Ovary (tissue), 9 donors: ENCODE results near the gene LRRC8E. TPM values are rescaled to one million over a fixed set of nuclear protein-coding genes. Genes with fewer than 3 reads are reported as not detected.

Experiments used
- DNase-seq, 5 donors: peaks; one replicate each; pipeline ENCODE4 v3.0.0-alpha.2; 2019 to 2020
- H3K27ac ChIP-seq, 2 donors: fragments of 200-600 bp; one replicate each; pipeline versions ENCODE4 v1.5.1 to v1.8.0; 2019 to 2022
- H3K27me3 ChIP-seq: fragments of 200-600 bp; one replicate; pipeline ENCODE4 v1.8.0; 2022
- H3K36me3 ChIP-seq: fragments of 200-600 bp; sonication (generic); one replicate; pipeline ENCODE4 v1.5.1; 2019
- H3K4me1 ChIP-seq: one replicate; pipeline ENCODE4 v1.8.1; 2013; ENCODE audit warnings: mild to moderate bottlenecking, moderate library complexity; ENCODE audit not compliant: insufficient read depth
- H3K4me3 ChIP-seq: fragments of 200-600 bp; sonication (generic); one replicate; pipeline ENCODE4 v1.5.1; 2017
- H3K9me3 ChIP-seq, 2 donors: fragments of 200-600 bp in 1 of 2; sonication (generic) in 1 of 2; one replicate each; pipeline versions ENCODE4 v1.5.1 to v1.8.1; 2013 to 2019; ENCODE audit warnings: mild to moderate bottlenecking in 1 of 2, moderate library complexity in 1 of 2
- EP300 ChIP-seq: sonication (generic); formaldehyde crosslinking; IDR thresholded peaks from one replicate; pipeline ENCODE4 v1.6.1; 2017; ENCODE audit warnings: antibody characterized with exemption
- POLR2A ChIP-seq: fragments of 450-650 bp; IDR thresholded peaks from one replicate; pipeline ENCODE4 v1.6.1; 2017; ENCODE audit warnings: antibody characterized with exemption, mild to moderate bottlenecking, moderate library complexity
- WGBS, 3 donors: extraction: QIAGEN DNeasy Blood & Tissue Kit in 1 of 3; methylation state at CpG; one replicate each; pipeline versions ENCODE4 v1.1.5 to v1.1.7; 2013 to 2017; 5-methylcytosine and 5-hydroxymethylcytosine counted together
- intact Hi-C, 4 donors: fragments of 100-400 bp; cut with DNase I; formaldehyde crosslinking; loops; one replicate each; pipeline versions ENCODE4 v1.11.0 to v1.15.1; 2022 to 2023
- polyA plus RNA-seq, 2 donors: library from polyadenylated mRNA; stranded (reverse); fragments of 200-250 nt in 1 of 2; fragments of 350-450 nt in 1 of 2; fragmentation: Illumina TruSeq in 1 of 2; extraction: RNeasy Lipid Tissue Mini Kit (QIAGEN cat#74804) in 1 of 2; gene quantifications; one replicate each; pipeline ENCODE4 v1.2.3, GENCODE V29; 2013 to 2014
- total RNA-seq, 7 donors: library from RNA; depleted of rRNA in 2 of 7; stranded (reverse); fragments of >200 nt in 2 of 7; fragmentation: NEBNext Ultra II Directional in 3 of 7; extraction: Animal tissue kit (Norgen Biotek cat#: 25700) in 3 of 7; gene quantifications; one replicate each; pipeline versions ENCODE4 v1.1.0 to v1.2.4, GENCODE V29; 2016 to 2023
- TF ChIP-seq, protein P1 (sequence below), 3 donors: fragments of 450-650 bp in 2 of 3; fragments of 200-600 bp in 1 of 3; IDR thresholded peaks; one replicate each; pipeline versions ENCODE4 v1.5.1 to v1.8.0; 2016 to 2022; ENCODE audit warnings: antibody characterized with exemption in 3 of 3, mild to moderate bottlenecking in 1 of 3
- donor health status: DM: no; HTN: no; CAD: no; lungs with moderate emphysema.
- donor health status: DM: no; HTN: no; CAD: no.
- donor health status: Bipolar disorder and iron deficiency.
- donor health status: DM: yes; HTN: yes; CAD: no.
- donor health status: DM: no; HTN: no; CAD: no.
- donor health status: DM: yes; HTN: yes; CAD: no.

Gene LRRC8E
- total and polyA plus RNA-seq, 9 donors: 0.10 to 2.1 (median 0.72) TPM; not detected in 2

DNA sequence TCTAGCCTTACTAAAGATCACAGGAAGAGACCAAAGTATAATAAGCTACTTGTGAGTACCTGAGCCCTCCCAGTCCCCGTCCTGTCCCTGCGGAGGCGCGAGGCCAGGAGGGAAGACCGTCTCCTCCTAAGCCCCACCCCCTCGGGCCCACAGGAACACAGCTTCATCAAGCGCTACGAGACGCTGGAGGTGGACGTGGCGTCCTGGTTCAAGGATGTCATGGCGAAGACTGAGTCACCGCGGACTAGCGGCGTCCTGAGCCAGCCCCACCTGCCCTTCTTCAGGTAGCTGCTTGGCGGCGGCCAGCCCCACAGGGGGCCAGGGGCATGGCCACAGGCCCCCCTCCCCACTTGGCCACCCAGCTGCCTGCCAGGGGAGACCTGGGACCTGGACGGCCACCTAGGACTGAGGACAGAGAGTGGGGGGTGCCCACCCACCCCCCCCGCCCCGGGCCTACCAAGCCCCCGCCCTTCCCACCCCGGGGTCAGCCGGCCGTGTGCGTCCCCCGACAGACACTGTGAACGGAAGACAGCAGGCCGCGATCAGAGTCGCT, 23.9 kb downstream of the LRRC8E start:
- H3K27ac ChIP-seq: no peak overlapping the region
- no peaks in the 10 kb centered on the region for H3K9me3 ChIP-seq
- peak in 3 of 5 donors; percentile 29 to 43 (median 30) for DNase-seq
- intact Hi-C loops: no loop called here
- no peaks in the 10 kb centered on the region for H3K36me3 ChIP-seq
- TF ChIP-seq POLR2A (no peak), EP300 (no peak)
- TF ChIP-seq, protein P1, sequence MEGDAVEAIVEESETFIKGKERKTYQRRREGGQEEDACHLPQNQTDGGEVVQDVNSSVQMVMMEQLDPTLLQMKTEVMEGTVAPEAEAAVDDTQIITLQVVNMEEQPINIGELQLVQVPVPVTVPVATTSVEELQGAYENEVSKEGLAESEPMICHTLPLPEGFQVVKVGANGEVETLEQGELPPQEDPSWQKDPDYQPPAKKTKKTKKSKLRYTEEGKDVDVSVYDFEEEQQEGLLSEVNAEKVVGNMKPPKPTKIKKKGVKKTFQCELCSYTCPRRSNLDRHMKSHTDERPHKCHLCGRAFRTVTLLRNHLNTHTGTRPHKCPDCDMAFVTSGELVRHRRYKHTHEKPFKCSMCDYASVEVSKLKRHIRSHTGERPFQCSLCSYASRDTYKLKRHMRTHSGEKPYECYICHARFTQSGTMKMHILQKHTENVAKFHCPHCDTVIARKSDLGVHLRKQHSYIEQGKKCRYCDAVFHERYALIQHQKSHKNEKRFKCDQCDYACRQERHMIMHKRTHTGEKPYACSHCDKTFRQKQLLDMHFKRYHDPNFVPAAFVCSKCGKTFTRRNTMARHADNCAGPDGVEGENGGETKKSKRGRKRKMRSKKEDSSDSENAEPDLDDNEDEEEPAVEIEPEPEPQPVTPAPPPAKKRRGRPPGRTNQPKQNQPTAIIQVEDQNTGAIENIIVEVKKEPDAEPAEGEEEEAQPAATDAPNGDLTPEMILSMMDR (IDR thresholded peaks at IDR 0.05): no peak
- H3K27me3 ChIP-seq: peaks cover 6% of the 10 kb centered on the region
- peaks cover 3% of the 10 kb centered on the region for H3K4me1 ChIP-seq
- no peak overlapping the region for H3K4me3 ChIP-seq
- 83 to 88% (median 88%) methylated on average over 25 to 31 of the region's 31 CpGs for WGBS, 3 donors

DNA sequence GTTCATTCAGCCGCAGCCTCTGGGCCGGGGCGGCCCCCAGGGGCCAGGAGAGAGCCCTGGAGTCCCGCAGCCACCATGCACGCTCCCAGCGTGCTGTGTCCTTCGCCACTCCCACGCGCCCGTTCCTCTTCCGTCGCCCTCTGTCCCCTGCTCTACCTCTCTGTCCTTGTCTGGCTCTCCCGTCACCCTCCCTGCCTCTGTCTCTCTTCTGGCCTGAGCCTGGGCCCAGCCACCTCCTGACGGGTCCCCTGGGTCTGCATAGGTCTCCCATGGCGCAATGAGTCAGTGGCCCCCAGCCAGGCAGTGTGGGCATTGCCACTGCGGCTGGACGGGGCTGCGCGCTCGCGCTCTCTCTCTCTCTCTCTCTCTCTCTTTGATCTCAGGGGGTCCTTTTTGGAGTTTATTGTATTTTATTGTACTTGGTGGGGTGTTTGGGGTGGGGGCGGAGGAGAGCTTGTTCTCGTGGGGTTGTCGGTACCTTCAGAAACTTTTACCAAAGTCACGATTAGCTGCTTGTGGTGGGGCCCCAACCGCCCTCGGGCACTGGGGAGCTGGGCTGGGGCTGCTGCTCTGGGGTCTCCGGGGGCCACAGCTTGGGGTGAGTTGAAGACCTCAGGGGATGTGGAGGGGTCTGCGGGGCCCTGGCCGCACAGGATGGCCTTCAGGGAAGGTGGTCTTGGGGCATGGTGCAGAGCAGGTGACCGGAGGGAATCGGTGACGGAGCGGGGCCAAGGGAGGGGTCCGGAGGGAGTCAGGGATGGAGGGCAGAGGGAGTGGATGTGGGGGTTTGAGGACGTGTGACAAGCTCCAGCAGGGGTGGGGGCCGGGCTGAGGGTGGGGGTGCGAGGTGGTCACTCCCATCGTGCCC, 24.6 kb downstream of the LRRC8E start:
- Histone ChIP-seq H3K4me3 (no peak overlapping the region), H3K9me3 (no peaks in the 10 kb centered on the region), H3K27ac (no peak overlapping the region), H3K27me3 (peaks cover 6% of the 10 kb centered on the region), H3K36me3 (no peaks in the 10 kb centered on the region), H3K4me1 (peaks cover 6% of the 10 kb centered on the region)
- intact Hi-C loops: no loop called here
- DNase-seq: peak in 3 of 5 donors; percentile 24 to 39 (median 26)
- 87 to 92% (median 88%) methylated on average over 38 to 39 of the region's 39 CpGs for WGBS, 3 donors
- TF ChIP-seq POLR2A: no peak
- TF ChIP-seq, protein P1 (IDR thresholded peaks at IDR 0.05): no peak
- no peak for TF ChIP-seq EP300

DNA sequence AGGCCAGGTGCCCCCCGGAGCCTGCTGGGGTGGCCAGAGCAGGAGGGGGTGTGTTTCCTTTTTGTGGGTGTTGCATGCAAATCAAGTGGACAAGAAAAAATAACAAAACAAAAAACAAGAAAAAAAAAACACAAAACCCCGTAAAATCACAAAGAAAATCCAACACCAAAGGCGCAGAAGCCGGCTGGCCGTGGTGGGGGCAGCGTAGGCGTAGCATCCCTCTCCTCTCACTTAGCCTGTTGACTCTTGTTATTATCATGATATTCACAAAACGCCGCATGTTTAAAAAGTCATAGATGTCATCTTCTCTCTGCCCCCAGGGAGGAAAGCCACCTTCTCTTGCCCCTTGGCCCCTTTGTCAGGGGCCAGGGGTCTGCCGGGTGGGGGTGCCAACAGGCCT, 25.3 kb downstream of the LRRC8E start:
- Histone ChIP-seq H3K9me3 (no peaks in the 10 kb centered on the region), H3K36me3 (no peaks in the 10 kb centered on the region), H3K27me3 (peaks cover 6% of the 10 kb centered on the region), H3K4me3 (no peak overlapping the region), H3K4me1 (peaks cover 6% of the 10 kb centered on the region), H3K27ac (no peak overlapping the region)
- intact Hi-C loops: no loop called here
- WGBS, 3 donors: 77 to 80% (median 79%) methylated on average over 10 of the region's 10 CpGs
- no peak for DNase-seq
- TF ChIP-seq, protein P1 (IDR thresholded peaks at IDR 0.05): no peak
- TF ChIP-seq EP300: no peak
- no peak for TF ChIP-seq POLR2A

DNA sequence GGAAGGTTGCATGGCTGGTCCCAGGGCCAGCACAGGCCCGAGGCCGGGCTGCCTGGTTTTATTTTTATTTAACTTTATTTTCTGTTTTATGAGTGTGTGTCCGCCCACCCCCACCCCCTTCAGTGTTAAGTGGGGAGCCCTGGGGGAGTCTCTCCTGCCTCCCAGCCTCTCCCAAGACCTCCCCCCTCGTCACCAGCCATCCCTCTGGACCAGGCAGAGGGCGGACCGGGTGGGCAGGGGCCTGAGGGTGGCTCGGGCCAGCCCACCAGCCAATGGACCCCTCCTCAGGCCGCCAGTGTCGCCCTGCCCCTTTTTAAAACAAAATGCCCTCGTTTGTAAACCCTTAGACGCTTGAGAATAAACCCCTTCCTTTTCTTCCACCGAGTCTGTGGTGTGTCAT, 25.8 kb downstream of the LRRC8E start:
- 42 to 48% (median 47%) methylated on average over 12 of the region's 12 CpGs for WGBS, 3 donors
- intact Hi-C loops: no loop called here
- Histone ChIP-seq H3K36me3 (no peaks in the 10 kb centered on the region), H3K27me3 (peaks cover 6% of the 10 kb centered on the region), H3K27ac (no peak overlapping the region), H3K4me3 (no peak overlapping the region), H3K9me3 (no peaks in the 10 kb centered on the region), H3K4me1 (peaks cover 6% of the 10 kb centered on the region)
- TF ChIP-seq EP300: no peak
- no peak for TF ChIP-seq POLR2A
- peak in 1 of 5 donors; percentile 16 for DNase-seq
